Vagina (tissue), 2 donors: ENCODE measurements around the gene LRRC70. TPM values are rescaled to one million over a fixed set of nuclear protein-coding genes. Genes with fewer than 3 reads are reported as not detected.

Experiments used
- DNase-seq, 2 donors: peaks; one replicate each; pipeline ENCODE4 v3.0.0-alpha.2; 2017; ENCODE audit errors: extremely low spot score in 2 of 2
- H3K27ac ChIP-seq: fragments of 200-600 bp; sonication (generic); one replicate; pipeline ENCODE4 v1.5.1; 2019
- H3K27me3 ChIP-seq: fragments of 200-600 bp; sonication (generic); one replicate; pipeline ENCODE4 v1.5.1; 2019
- H3K36me3 ChIP-seq, 2 donors: fragments of 200-600 bp; sonication (generic); one replicate each; pipeline ENCODE4 v1.5.1; 2017 to 2019
- H3K4me1 ChIP-seq: fragments of 200-600 bp; sonication (generic); one replicate; pipeline ENCODE4 v1.5.1; 2019
- H3K4me3 ChIP-seq, 2 donors: fragments of 200-600 bp; sonication (generic); 1 replicate in 1 of 2; 2 replicates in 1 of 2; pipeline ENCODE4 v1.5.1; 2016 to 2019
- H3K9me3 ChIP-seq: fragments of 200-600 bp; sonication (generic); one replicate; pipeline ENCODE4 v1.5.1; 2019
- CTCF ChIP-seq, 3 experiments: fragments of 450-650 bp in 2 of 3; fragments of 200-600 bp in 1 of 3; sonication (generic) in 1 of 3; IDR thresholded peaks; one replicate each; pipeline ENCODE4 v1.5.1; 2017 to 2019; ENCODE audit warnings: antibody characterized with exemption in 3 of 3, mild to moderate bottlenecking in 2 of 3, moderate library complexity in 2 of 3
- POLR2A ChIP-seq, 2 donors: fragments of 450-650 bp; IDR thresholded peaks; one replicate each; pipeline ENCODE4 v1.6.1; 2017; ENCODE audit warnings: antibody characterized with exemption in 2 of 2, mild to moderate bottlenecking in 2 of 2, moderate library complexity in 2 of 2
- POLR2AphosphoS5 ChIP-seq, 2 donors: sonication (generic); formaldehyde crosslinking; IDR thresholded peaks; one replicate each; pipeline ENCODE4 v1.9.0; 2017; ENCODE audit warnings: antibody characterized with exemption in 2 of 2, mild to moderate bottlenecking in 2 of 2, low read depth in 1 of 2; ENCODE audit not compliant: insufficient read depth in 1 of 2
- intact Hi-C: fragments of 100-400 bp; cut with DNase I; formaldehyde crosslinking; loops from one replicate; pipeline ENCODE4 v1.15.1; 2023
- total RNA-seq: library from RNA; depleted of rRNA; stranded (reverse); fragments of >200 nt; gene quantifications from one replicate; pipeline ENCODE4 v1.2.3, GENCODE V29; 2016

The LRRC70 gene
- total RNA-seq, 1 donor from 2014 or later, result 9.6 TPM

GRCh38 chr5:62588668-62589067 is 10.0 kb downstream of the LRRC70 start:
- H3K9me3 ChIP-seq, result no peaks in the 10 kb centered on the region
- intact Hi-C loops, result no loop called here

GRCh38 chr5:62589504-62589903 is 10.9 kb downstream of the LRRC70 start:
- intact Hi-C loops, result no loop called here
- Histone ChIP-seq H3K4me1 (no peaks in the 10 kb centered on the region), H3K4me3 (no peak overlapping the region), H3K36me3 (peaks cover 0 to 10% of the 10 kb centered on the region in 2 donors), H3K27me3 (no peaks in the 10 kb centered on the region), H3K9me3 (no peaks in the 10 kb centered on the region), H3K27ac (no peak overlapping the region)
- DNase-seq, result no peak
- TF ChIP-seq POLR2A (IDR thresholded peaks at IDR 0.05), result no peak
- no peak for TF ChIP-seq POLR2AphosphoS5 (IDR thresholded peaks at IDR 0.05; ENCODE audit: insufficient read depth in 1 of 2, low read depth in 1 of 2)
- no peak for TF ChIP-seq CTCF (IDR thresholded peaks at IDR 0.05)

More at GRCh38 chr5:62588668-62589067, 10.0 kb downstream of the LRRC70 start:
- H3K4me1 ChIP-seq, result no peaks in the 10 kb centered on the region
- H3K27me3 ChIP-seq, result no peaks in the 10 kb centered on the region
- no peak for DNase-seq
- H3K36me3 ChIP-seq, result peaks cover 0 to 10% of the 10 kb centered on the region in 2 donors
- no peak for TF ChIP-seq POLR2AphosphoS5 (IDR thresholded peaks at IDR 0.05; ENCODE audit: insufficient read depth in 1 of 2, low read depth in 1 of 2)
- no peak for TF ChIP-seq CTCF (IDR thresholded peaks at IDR 0.05)
- no peak for TF ChIP-seq POLR2A (IDR thresholded peaks at IDR 0.05)
- no peak overlapping the region for H3K4me3 ChIP-seq
- H3K27ac ChIP-seq, result no peak overlapping the region

- H3K9me3 ChIP-seq, result no peaks in the 10 kb centered on the region
- H3K4me1 ChIP-seq, result no peaks in the 10 kb centered on the region
- H3K4me3 ChIP-seq, result no peak overlapping the region
- peaks cover 0 to 10% of the 10 kb centered on the region in 2 donors for H3K36me3 ChIP-seq
- TF ChIP-seq POLR2AphosphoS5 (IDR thresholded peaks at IDR 0.05; ENCODE audit: insufficient read depth in 1 of 2, low read depth in 1 of 2) (no peak), POLR2A (IDR thresholded peaks at IDR 0.05) (no peak), CTCF (IDR thresholded peaks at IDR 0.05) (no peak)
- no peak for DNase-seq
- no peaks in the 10 kb centered on the region for H3K27me3 ChIP-seq
- H3K27ac ChIP-seq, result no peak overlapping the region
- intact Hi-C loops, result no loop called here
Observed at GRCh38 chr5:62590387-62590786, 11.8 kb downstream of the LRRC70 start.

GRCh38 chr5:62592558-62592957 is 13.9 kb downstream of the LRRC70 start:
- H3K9me3 ChIP-seq, result no peaks in the 10 kb centered on the region
- intact Hi-C loops, result no loop called here

GRCh38 chr5:62593331-62593730 is 14.7 kb downstream of the LRRC70 start:
- Histone ChIP-seq H3K27me3 (no peaks in the 10 kb centered on the region), H3K4me3 (no peak overlapping the region), H3K4me1 (no peaks in the 10 kb centered on the region), H3K36me3 (peaks cover 0 to 10% of the 10 kb centered on the region in 2 donors), H3K9me3 (no peaks in the 10 kb centered on the region), H3K27ac (no peak overlapping the region)
- TF ChIP-seq POLR2AphosphoS5 (IDR thresholded peaks at IDR 0.05; ENCODE audit: insufficient read depth in 1 of 2, low read depth in 1 of 2), result no peak
- no peak for TF ChIP-seq CTCF (IDR thresholded peaks at IDR 0.05)
- TF ChIP-seq POLR2A (IDR thresholded peaks at IDR 0.05), result no peak
- intact Hi-C loops, result no loop called here
- DNase-seq, result no peak

More at GRCh38 chr5:62592558-62592957, 13.9 kb downstream of the LRRC70 start:
- TF ChIP-seq POLR2AphosphoS5 (IDR thresholded peaks at IDR 0.05; ENCODE audit: insufficient read depth in 1 of 2, low read depth in 1 of 2) (no peak), POLR2A (IDR thresholded peaks at IDR 0.05) (no peak)
- Histone ChIP-seq H3K4me1 (no peaks in the 10 kb centered on the region), H3K4me3 (no peak overlapping the region), H3K36me3 (peaks cover 0 to 10% of the 10 kb centered on the region in 2 donors), H3K27me3 (no peaks in the 10 kb centered on the region), H3K27ac (no peak overlapping the region)
- DNase-seq, result no peak
